GM19043 (cell line): ENCODE data around the gene LHX1.

ENCODE experiments used
- ATAC-seq: cut with Tn5 transposase; IDR thresholded peaks from one replicate; pipeline ENCODE4 v1.9.1; 2021; ENCODE audit warnings: low read depth; ENCODE audit not compliant: unreplicated experiment

The LHX1 gene

GRCh38 chr17:36950027-36950426 lies 12.8 kb downstream of the LHX1 start:
- no peak for ATAC-seq

DNA sequence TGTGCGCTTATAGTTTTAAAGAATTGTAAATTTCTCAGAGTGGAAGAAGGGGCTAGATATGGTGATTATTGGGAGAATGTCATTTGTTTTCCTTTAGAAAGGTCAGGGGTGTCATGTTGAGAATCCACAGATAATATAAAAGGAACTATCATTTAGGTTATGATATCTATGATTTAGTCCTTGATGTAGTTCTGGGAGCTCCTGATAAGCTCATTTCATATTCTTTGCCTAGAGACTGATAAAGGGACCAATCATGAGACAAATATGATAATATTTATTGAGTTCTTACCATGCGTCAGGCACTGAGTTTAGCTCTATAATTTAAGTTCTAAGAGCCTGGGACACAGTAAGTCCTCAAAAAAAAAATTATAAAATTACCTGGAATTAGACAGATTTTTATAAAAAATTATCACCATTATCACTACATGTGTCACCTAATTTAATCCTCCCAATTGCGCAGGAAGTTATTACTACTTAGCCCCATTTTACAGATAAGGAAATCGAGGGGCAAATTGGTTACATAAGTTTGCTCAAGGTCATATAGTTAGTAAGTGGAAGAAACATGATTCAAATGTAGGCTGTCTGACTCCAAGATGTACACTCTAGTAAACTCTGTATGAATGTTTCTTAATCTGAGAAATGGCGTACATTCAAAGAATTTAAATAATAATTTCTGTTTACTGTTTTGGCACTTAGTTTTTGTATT lies 14.0 kb downstream of the LHX1 start:
- ATAC-seq, result no peak

DNA sequence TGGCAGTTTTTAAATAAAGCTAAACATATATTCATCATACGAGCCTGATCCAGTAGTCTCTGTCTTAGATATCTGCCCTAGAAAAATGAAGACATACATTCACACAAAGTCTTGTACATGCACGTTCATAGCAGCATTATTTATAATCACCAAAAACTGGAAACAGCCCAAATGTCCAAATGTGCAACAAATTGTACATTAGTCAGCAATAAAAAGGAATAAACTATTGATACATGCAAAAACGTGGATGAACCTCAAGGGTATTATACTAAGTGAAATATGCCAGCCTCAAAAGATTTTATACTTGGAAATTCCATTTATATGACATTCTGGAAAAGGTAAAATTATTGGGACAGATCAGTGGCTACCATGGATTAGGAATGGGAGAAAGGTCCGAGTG lies 34.2 kb downstream of the LHX1 start:
- no peak for ATAC-seq

- no peak for ATAC-seq
Measured at GRCh38 chr17:36972186-36972700, 35.0 kb downstream of the LHX1 start.

- no peak for ATAC-seq
Measured at GRCh38 chr17:36972905-36973304, 35.6 kb downstream of the LHX1 start.

DNA sequence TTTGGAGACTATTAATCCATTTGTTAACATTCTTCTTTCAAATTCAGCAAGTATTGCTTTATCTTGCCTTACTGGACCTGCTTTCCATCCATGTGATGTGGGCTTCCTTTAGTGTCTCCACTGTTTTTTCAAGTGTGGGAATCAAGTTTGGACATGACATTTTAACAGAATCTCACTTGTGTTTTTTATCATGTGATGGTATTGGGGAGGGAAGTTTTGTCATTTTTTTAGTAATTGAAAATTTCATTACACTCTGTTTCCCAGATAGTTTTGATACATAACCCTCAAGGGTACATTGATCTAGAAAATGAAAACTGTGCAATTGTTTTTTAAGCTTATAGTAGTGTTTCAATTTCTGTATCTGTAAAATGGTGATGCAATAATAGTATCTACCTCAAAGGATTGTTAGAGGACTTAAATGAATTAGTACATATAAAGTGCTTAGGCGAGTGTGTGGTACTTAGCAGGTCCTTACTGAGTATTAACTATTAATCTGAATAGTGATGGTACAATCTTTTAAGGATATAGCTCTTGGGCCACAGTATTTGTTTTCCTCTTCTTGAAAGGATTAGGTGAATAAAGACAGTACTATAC lies 38.7 kb downstream of the LHX1 start:
- ATAC-seq, result no peak

DNA sequence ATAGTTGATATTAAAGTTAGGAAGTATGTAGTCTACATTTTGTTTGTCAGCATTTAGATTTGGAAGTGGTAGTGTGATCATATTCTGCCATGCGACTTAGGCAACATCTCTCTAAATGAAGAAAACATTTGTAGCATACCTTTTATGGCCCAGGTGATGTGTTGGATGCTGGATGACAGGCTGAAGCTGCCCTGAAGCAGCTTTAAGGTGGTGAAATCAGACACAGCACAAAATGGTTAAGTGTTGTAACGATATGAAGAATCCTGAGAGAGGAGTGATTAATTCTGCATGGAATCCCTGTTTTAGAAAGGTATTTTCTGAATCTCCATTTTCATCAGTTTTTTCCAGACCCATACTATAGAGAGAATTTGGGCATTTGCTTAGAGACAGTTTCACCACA lies 39.8 kb downstream of the LHX1 start:
- ATAC-seq, result no peak

DNA sequence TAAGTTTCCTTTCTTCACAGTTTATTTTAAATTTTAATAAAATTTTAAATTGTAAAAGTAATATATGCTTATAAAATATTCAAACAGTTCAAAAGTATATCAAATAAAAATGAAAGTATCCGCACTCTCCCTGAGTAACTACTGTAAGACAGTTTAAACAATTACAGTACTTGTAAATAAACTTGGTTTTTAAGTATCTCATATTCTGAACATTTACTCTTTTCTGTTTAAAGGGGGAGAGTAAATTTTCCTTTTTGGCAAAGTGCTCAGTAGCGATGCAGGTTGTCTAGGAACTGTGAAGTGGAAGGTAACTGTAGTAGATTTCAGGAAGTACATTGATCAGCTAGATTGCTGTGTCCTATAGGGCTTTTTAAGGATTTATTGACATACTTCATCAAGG lies 40.3 kb downstream of the LHX1 start:
- ATAC-seq, result no peak

GRCh38 chr17:36978810-36979564 lies 41.7 kb downstream of the LHX1 start:
- no peak for ATAC-seq

DNA sequence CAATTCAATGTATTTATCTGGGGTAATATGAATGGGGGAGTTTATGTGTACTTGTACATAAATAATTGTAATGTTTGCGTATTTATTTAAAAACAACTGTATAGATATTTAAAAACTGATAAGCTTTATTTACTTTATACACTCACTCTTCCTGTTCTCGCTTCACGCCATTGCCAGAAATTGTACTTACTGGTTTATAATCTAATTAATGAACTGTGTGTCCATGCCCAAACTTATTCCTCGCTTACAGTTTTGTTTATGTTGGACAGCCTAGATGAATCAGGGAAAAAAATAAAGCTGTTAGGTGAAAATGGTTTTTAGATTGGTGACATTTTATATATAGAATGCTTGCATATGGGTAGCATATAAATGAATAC lies 42.3 kb downstream of the LHX1 start:
- ATAC-seq, result no peak

DNA sequence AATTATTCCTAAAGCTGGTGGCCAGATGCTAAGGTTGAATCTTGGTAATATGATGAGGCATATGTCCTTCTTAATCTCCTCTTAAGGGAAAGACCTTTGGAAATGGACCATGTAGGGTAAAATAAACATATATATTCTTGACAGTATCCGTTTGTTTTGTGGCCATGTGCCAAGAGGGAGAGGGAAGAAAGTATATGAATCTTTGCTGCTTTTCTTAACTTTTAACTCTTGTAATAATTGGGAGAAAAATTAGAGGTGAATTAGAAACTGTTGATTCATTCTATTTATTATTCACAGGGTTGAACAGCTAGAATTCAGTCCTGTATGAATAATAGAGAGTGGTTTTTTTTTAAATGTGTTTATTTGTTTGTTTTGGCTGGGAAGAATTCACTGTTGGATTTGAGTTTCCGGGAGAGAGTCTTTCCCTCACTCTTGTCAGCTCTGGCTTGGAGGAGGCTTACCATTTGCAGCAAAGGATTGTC lies 43.0 kb downstream of the LHX1 start:
- ATAC-seq, result no peak

DNA sequence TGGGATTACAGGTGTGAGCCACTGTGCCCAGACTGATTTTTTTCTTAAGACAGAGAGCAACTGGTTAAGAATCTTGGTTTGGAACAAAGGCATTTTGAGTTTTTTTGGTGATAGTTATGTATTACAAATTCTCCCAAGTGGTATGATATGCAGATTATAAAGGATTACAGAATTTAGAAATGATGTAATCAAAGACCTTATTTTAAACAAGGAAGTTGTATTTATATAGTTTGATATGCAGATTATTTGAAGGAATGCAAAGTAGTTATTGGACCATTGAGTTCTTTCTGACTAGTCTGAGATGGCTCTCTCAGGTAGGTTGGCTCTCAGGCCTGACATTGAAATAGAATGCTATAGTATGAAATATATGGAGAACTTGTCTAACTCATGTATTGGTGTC lies 46.3 kb downstream of the LHX1 start:
- ATAC-seq, result no peak

- ATAC-seq, result no peak
Measured at GRCh38 chr17:36989173-36989572, 51.9 kb downstream of the LHX1 start.

DNA sequence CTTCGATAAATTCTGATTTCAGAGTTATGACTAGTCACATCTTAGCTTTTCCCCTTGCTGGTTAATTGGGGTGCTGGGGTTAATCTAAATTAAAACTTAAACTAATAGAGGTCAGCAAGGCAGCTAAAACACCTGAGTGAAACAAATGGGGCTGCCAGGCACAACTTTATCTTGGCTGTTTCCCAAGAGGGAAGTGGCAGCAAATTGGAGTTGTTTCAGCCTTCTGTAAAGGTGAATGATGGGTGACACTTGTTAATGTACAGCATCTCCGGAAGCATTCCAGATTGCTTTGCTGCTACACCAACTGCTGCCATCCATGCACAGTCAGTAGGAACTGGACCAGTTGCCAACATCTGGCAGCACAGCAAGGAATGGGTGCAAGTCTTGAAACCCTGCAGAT lies 55.4 kb downstream of the LHX1 start:
- ATAC-seq, result no peak

DNA sequence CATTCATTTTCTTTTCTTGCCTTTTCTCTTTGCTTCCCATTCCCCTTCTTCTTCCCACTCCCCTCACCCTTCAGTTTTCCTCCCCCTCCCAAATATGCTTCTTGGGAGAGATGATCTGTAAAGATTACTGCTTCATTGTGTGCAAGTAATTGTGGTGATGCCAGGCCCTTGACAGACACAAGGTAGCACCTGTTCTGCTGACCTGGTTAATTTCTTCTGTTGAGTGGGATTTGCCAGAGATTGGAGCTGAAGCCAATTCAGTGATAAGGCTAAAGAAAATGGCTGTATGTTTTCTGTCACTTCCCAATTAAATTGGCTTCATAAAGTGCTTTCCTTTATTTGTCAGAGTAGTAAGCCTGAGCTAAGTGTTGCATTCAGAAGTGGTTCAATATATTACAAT lies 56.0 kb downstream of the LHX1 start:
- ATAC-seq, result no peak
